Measurements from ENCODE around the gene OCRL.

DNA sequence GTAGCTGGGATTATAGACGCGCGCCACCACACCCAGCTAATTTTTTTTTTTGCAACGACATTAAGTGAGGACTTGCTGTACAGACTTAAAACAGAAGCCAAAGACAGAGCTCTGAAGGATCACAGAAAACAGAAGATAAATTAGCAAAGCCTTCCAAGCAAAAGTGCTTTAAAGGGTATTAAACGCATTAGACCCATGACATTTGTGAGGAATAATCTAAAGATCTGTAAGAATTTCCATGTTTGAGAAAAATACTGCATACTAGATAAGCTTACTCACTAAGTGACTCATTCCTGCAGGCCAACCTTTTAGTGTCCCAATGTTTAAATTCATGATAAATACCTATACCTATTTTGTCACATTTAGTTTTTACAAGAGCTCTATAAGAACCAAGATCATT lies 44.2 kb upstream of the OCRL start:
- TF ChIP-seq POLR2AphosphoS5 (IDR thresholded peaks at IDR 0.05; ENCODE audit: low read depth, low read length) (no peak), TAF1 (IDR thresholded peaks at IDR 0.05; ENCODE audit: borderline replicate concordance, insufficient read depth, low read length) (no peak), SIN3A (IDR thresholded peaks at IDR 0.05; ENCODE audit: borderline replicate concordance, insufficient read depth, low read length) (no peak)
